Activated naive CD4-positive, alpha-beta T cell treated with anti-CD3 and anti-CD28 coated beads for 36 hours (primary cell): Measurements from ENCODE around the gene LSM11. TPM values are rescaled to one million over a fixed set of nuclear protein-coding genes. Genes with fewer than 3 reads are reported as not detected.
"Not testable (repeated sequence)": the region's sequence is repeated elsewhere in the genome, so short reads cannot be mapped to it uniquely, and the experiment has no call there.

Source experiments
- CTCF ChIA-PET: fragments of 350-600 bp; sonication (Branson Sonifier 250); formaldehyde crosslinking; loops from one replicate; lab custom pipeline; 2021; ENCODE audit warnings: antibody characterized with exemption; lab: Charles Lee
- DNase-seq: peaks from one replicate; pipeline ENCODE4 v3.0.0-alpha.2; 2020
- H3K27ac Mint-ChIP-seq: one replicate; pipeline ENCODE4 v1.8.0; 2021; ENCODE audit warnings: mild to moderate bottlenecking, mixed read lengths
- H3K27me3 Mint-ChIP-seq: one replicate; pipeline ENCODE4 v1.8.0; 2021; ENCODE audit warnings: low read depth, mixed read lengths
- H3K36me3 Mint-ChIP-seq: one replicate; pipeline ENCODE4 v1.8.0; 2021; ENCODE audit warnings: low read depth, mixed read lengths
- H3K4me1 Mint-ChIP-seq: one replicate; pipeline ENCODE4 v1.8.0; 2021; ENCODE audit warnings: low read depth, mixed read lengths
- H3K4me3 Mint-ChIP-seq: one replicate; pipeline ENCODE4 v1.8.0; 2021; ENCODE audit warnings: mild to moderate bottlenecking, moderate library complexity, mixed read lengths
- H3K9me3 Mint-ChIP-seq: one replicate; pipeline ENCODE4 v1.8.0; 2021; ENCODE audit warnings: mixed read lengths
- intact Hi-C: fragments of 100-400 bp; cut with micrococcal nuclease; formaldehyde crosslinking; loops from one replicate; pipeline ENCODE4 v1.15.1; 2023
- total RNA-seq, 2 experiments: library from RNA; stranded (reverse); gene quantifications; one replicate each; pipeline ENCODE4 v1.2.3, GENCODE V29; 2021

LSM11 gene
- 1 to 10 TPM; 8.2 to 8.8 TPM for total RNA-seq

DNA sequence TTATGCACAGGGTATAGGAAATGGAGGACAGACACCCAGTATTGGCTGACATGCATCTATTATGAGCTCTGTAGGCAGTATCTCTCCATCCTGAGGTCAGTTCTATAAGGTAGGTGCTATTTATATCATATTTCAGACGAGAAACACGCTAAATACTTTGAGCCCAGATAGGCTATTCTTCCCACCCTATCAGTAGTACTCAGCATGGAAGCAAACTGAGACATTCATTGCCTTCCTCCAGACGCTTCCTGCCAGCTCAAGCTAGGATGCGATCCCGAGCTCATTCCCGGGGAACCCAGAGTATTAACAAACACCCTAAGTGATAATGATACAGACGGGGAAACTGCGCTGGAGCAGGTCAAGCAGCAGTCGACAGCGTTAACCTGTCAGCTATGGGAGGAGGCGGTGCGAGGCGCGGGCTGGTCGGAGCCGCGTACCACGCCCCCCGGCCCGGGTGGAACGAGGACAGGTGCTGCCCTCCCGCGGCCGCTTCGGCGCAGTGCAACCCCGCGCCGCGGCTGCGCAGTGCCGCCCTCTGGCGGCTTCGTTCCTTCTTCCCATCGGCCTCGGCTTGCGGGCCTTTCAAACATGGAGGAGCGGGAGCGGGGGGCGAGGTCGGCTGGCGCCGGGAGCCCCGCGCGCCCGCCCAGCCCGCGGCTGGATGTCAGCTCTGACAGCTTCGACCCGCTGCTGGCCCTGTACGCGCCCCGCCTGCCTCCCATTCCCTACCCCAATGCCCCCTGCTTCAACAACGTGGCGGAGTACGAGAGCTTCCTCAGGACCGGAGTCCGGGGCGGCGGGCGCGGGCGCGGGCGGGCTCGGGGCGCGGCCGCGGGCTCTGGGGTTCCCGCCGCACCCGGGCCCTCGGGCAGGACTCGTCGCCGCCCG, at the start of gene LSM11:
Gene LSM11 (plus strand): TSS at position 550 of the 888 bp plus-strand sequence. CDS start 39 bp downstream, at position 589.
- peak within 1 kb of the TSS; percentile 92 for H3K4me3 Mint-ChIP-seq
- peaks cover 32% of the 10 kb centered on the region for H3K4me1 Mint-ChIP-seq
- H3K36me3 Mint-ChIP-seq, result peaks cover 5% of the 10 kb centered on the region
- H3K27ac Mint-ChIP-seq, result peak within 1 kb of the TSS; percentile 71
- H3K9me3 Mint-ChIP-seq, result no peaks in the 10 kb centered on the region
- intact Hi-C loops, result loop anchor here (1.0 to 5.0 kb wide), 9 partner anchors 12 to 415 kb away; partner anchors contain the start of gene THG1L
- no peaks in the 10 kb centered on the region for H3K27me3 Mint-ChIP-seq
- peak; percentile 89 for DNase-seq
- CTCF ChIA-PET, result interaction anchor here (0.6 to 5.2 kb wide), 57 partner anchors 10 to 608 kb away, joined by 3 to 58 read pairs (median 4); partner anchors contain the start of genes C5orf52 and THG1L

GRCh38 chr5:157693816-157694215, 49.7 kb upstream of the LSM11 start:
- CTCF ChIA-PET, result interaction anchor here (0.9 to 1.2 kb wide), 2 partner anchors 25 to 260 kb away, joined by 3 to 5 read pairs; no protein-coding TSS in a partner anchor
- Mint-ChIP-seq H3K27me3 (peaks cover 12% of the 10 kb centered on the region), H3K9me3 (peaks cover 16% of the 10 kb centered on the region)
- H3K27ac Mint-ChIP-seq, DNase-seq, H3K4me3 Mint-ChIP-seq, H3K4me1 Mint-ChIP-seq, intact Hi-C loops, H3K36me3 Mint-ChIP-seq: not testable (repeated sequence)

DNA sequence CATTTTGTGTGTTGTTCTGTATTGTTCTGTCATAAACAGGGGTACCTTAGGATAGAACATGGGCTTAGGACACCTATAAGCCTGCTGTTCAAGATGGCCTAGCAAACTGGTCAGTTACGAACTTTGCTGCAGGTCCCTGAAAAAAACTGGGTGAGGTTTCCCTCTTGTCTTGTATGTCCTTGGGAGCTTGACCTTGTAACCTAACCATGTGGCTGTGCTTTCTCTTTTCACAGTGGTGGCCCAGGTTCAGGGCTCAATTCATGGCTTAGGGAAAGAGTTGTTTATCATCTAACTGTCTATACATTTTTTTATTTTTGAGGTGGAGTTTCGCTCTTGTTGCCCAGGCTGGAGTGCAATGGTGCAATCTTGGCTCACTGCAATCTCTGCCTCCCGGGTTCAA, 47.4 kb upstream of the LSM11 start:
- H3K36me3 Mint-ChIP-seq, result not testable (repeated sequence)

DNA sequence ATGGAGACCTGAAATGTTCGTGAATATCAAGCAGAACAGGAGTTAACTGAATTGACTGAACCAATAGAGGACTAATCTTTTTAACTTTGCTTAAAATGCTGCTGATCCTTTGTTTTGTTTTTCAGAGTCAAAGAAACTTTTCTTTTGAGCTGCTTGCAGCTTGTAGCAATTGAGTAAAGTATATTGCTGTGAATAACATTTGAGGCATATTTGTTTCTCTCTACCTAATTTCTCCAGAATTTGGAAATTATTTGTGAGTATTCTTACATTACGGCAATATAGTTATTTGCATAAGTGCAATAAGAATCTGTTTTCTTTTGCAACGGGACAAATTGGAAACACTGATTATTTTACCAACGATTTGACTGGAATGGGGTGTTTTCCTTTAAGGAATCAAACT, 44.8 kb upstream of the LSM11 start:
- CTCF ChIA-PET, result not testable (repeated sequence)

More for the DNA sequence above, 47.4 kb upstream of the LSM11 start:
- DNase-seq, H3K4me3 Mint-ChIP-seq, H3K27ac Mint-ChIP-seq, intact Hi-C loops, H3K4me1 Mint-ChIP-seq: not testable (repeated sequence)
- CTCF ChIA-PET, result interaction anchor here (0.7 kb wide), 1 partner anchor 273 kb away, joined by 3 read pairs; no protein-coding TSS in a partner anchor
- H3K27me3 Mint-ChIP-seq, result peaks cover 10% of the 10 kb centered on the region
- H3K9me3 Mint-ChIP-seq, result peaks cover 21% of the 10 kb centered on the region

DNA sequence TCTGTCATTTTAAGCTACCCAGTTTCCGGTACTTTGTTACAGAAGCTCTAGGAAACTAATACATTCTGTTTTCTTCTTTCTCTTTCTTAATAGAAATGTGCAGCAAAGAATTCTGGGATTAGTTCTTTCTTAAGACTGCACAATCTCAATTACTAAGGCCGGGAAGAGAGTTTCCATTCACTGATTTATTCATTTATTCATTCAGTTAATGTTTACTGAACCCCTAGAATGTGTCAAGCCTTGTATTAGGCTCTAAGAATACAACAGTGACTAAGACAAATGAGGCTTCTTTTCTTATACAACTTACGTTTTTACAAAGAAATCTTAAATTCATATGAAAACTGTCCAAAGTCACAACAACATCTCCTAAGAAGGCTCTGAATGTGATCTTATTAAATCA, 39.8 kb upstream of the LSM11 start:
- intact Hi-C loops, result no loop called here
- H3K27me3 Mint-ChIP-seq, result peaks cover 4% of the 10 kb centered on the region
- no peaks in the 10 kb centered on the region for H3K4me1 Mint-ChIP-seq
- peaks cover 11% of the 10 kb centered on the region for H3K9me3 Mint-ChIP-seq
- CTCF ChIA-PET, result interaction anchor here (0.7 kb wide), 1 partner anchor 84 kb away, joined by 3 read pairs; no protein-coding TSS in a partner anchor
- no peak for DNase-seq
- no peaks in the 10 kb centered on the region for H3K36me3 Mint-ChIP-seq
- H3K27ac Mint-ChIP-seq, result no peak overlapping the region
- H3K4me3 Mint-ChIP-seq, result no peak overlapping the region

More for the DNA sequence above, 44.8 kb upstream of the LSM11 start:
- DNase-seq, intact Hi-C loops, H3K4me3 Mint-ChIP-seq, H3K4me1 Mint-ChIP-seq, H3K36me3 Mint-ChIP-seq, H3K27ac Mint-ChIP-seq, H3K27me3 Mint-ChIP-seq: not testable (repeated sequence)
- peaks cover 21% of the 10 kb centered on the region for H3K9me3 Mint-ChIP-seq

- no peak for DNase-seq
- Mint-ChIP-seq H3K9me3 (no peaks in the 10 kb centered on the region), H3K4me1 (peaks cover 4% of the 10 kb centered on the region), H3K4me3 (no peak overlapping the region), H3K36me3 (no peaks in the 10 kb centered on the region), H3K27ac (no peak overlapping the region), H3K27me3 (peaks cover 10% of the 10 kb centered on the region)
- intact Hi-C loops, result no loop called here
- CTCF ChIA-PET, result interaction anchor here (1.3 kb wide), 1 partner anchor 16 kb away, joined by 3 read pairs; no protein-coding TSS in a partner anchor
These were observed 34.6 kb upstream of the LSM11 start for GRCh38 chr5:157708866-157709265.

DNA sequence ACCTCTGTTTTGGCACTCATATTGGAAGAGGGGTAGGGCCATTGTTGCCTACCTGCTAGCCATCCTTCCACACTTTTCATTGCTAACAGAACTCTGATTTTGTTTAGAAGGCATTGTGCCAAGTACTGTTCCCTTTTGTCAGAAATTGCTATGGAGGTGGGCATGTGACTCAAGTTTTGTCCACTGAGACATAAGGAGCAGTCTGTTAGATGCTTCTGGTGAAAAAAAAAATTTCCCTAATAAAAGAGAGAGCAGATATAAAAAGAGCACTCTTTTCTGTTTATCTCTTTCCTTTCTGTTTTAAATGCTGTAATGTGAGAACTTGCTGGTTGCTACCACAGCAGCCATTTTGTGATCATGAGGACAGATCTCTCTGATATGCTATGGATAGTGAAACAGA, 34.2 kb upstream of the LSM11 start:
- Mint-ChIP-seq H3K9me3 (no peaks in the 10 kb centered on the region), H3K36me3 (no peaks in the 10 kb centered on the region), H3K27me3 (peaks cover 10% of the 10 kb centered on the region), H3K4me3 (no peak overlapping the region), H3K27ac (no peak overlapping the region), H3K4me1 (peaks cover 9% of the 10 kb centered on the region)
- no peak for DNase-seq
- CTCF ChIA-PET, result no interaction called here
- intact Hi-C loops, result no loop called here

DNA sequence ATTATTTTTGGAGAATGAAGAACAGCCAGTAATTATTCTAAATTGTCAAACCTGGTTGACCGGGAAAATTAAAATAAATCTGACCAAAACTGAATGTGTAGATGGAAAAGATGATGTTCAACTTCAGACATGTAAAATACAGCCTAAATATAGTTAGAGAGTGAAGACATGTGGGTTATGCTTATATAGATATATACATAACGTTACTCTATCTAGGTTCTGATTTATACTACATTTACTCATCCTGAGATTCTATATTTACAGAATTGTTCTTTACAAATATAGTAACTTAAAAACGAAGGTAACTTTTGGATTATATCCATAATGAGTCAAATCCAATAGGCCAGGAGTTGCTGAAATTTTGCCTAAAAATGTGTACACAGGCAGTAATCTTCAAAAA, 33.1 kb upstream of the LSM11 start:
- H3K4me1 Mint-ChIP-seq, result peaks cover 15% of the 10 kb centered on the region
- H3K9me3 Mint-ChIP-seq, result no peaks in the 10 kb centered on the region
- intact Hi-C loops, result no loop called here
- H3K27me3 Mint-ChIP-seq, result peaks cover 8% of the 10 kb centered on the region
- no peak overlapping the region for H3K27ac Mint-ChIP-seq
- no peaks in the 10 kb centered on the region for H3K36me3 Mint-ChIP-seq
- no peak for DNase-seq
- H3K4me3 Mint-ChIP-seq, result no peak overlapping the region
- CTCF ChIA-PET, result interaction anchor here (1.0 kb wide), 1 partner anchor 33 kb away, joined by 6 read pairs; the partner anchor contains the start of gene LSM11

- Mint-ChIP-seq H3K27me3 (peaks cover 8% of the 10 kb centered on the region), H3K27ac (no peak overlapping the region), H3K4me3 (no peak overlapping the region), H3K36me3 (no peaks in the 10 kb centered on the region), H3K4me1 (peaks cover 15% of the 10 kb centered on the region), H3K9me3 (no peaks in the 10 kb centered on the region)
- DNase-seq, result no peak
- CTCF ChIA-PET, result interaction anchor here (1.0 kb wide), 1 partner anchor 32 kb away, joined by 6 read pairs; the partner anchor contains the start of gene LSM11
- intact Hi-C loops, result no loop called here
These were observed 32.6 kb upstream of the LSM11 start for GRCh38 chr5:157710882-157711281.

DNA sequence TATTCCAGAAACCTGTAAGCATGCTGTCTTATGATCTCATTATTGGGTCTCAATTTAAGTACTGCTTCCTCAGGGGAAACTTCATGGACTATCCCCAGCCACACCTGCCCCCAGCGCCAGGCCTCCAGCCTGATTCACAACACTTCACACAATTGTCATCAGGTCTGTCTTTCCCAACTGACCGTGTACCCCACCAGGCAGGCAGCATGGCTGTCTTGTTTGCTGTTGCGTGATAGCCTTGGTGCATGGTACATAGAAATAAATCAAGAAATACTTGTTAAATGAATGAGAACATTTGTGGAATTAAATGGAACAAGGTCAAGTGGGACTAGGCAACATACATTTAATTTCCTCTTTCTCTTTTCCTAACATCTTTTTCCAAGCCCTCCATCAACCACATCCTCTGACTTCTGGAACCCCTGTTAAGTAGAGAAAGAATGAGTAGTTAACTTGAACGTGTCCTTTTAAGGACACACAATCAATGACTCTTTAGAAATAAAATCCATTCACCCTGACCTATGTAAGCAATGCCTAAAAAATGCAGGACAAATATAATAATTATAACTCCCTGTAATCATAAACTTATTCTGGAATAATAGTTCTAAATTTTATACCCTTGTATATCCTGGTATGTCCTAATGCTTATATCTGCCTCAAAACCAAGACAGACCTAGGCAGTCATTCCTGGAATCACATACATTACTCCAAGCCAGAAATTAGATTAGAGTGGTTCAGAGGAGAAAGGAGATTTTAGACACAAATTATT, 29.5 kb upstream of the LSM11 start:
- H3K36me3 Mint-ChIP-seq, result no peaks in the 10 kb centered on the region
- CTCF ChIA-PET, result no interaction called here
- DNase-seq, result no peak
- peaks cover 28% of the 10 kb centered on the region for H3K4me1 Mint-ChIP-seq
- H3K27ac Mint-ChIP-seq, result no peak overlapping the region
- H3K4me3 Mint-ChIP-seq, result no peak overlapping the region
- H3K9me3 Mint-ChIP-seq, result no peaks in the 10 kb centered on the region
- intact Hi-C loops, result no loop called here
- H3K27me3 Mint-ChIP-seq, result peaks cover 3% of the 10 kb centered on the region

GRCh38 chr5:157714596-157714864, 29.0 kb upstream of the LSM11 start:
- Mint-ChIP-seq H3K36me3 (no peaks in the 10 kb centered on the region), H3K27ac (no peak overlapping the region), H3K27me3 (peaks cover under 1% of the 10 kb centered on the region), H3K9me3 (no peaks in the 10 kb centered on the region), H3K4me1 (peaks cover 28% of the 10 kb centered on the region), H3K4me3 (no peak overlapping the region)
- CTCF ChIA-PET, result no interaction called here
- intact Hi-C loops, result no loop called here
- DNase-seq, result no peak

DNA sequence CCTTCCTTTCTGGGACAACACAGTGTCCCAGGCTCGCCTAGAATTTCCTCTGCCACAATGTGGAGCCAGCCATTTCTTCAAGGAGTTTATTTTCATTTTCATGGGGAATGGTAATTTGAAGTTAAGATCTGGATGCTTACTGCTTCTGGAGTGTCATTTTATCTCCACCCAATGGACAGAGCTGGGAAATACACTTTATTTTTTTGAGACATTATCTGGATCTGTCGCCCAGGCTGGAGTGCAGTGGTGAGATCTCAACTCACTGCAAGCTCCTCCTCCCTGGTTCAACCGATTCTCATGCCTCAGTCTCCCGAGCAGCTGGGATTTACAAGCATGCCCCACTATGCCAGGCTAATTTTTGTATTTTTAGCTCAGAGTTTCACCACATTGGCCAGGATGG, 25.0 kb upstream of the LSM11 start:
- CTCF ChIA-PET, result interaction anchor here (0.6 to 3.7 kb wide), 17 partner anchors 24 to 390 kb away, joined by 3 to 26 read pairs (median 5); partner anchors contain the start of gene LSM11
- Mint-ChIP-seq H3K27ac (no peak overlapping the region), H3K27me3 (no peaks in the 10 kb centered on the region), H3K9me3 (peaks cover 4% of the 10 kb centered on the region), H3K4me1 (peaks cover 25% of the 10 kb centered on the region), H3K36me3 (peaks cover 9% of the 10 kb centered on the region), H3K4me3 (no peak overlapping the region)
- DNase-seq, result no peak
- intact Hi-C loops, result loop anchor here (1.0 to 5.0 kb wide), 6 partner anchors 25 to 390 kb away; partner anchors contain the start of gene LSM11
